H9 (cell line): Measurements from ENCODE around the gene SLAMF7. TPM values are rescaled to one million over a fixed set of nuclear protein-coding genes. Genes with fewer than 3 reads are reported as not detected.

ENCODE experiments used
- DNase-seq: peaks from one replicate; pipeline ENCODE4 v3.0.0-alpha.2; 2017
- H2AFZ ChIP-seq: one replicate; pipeline ENCODE4 v1.6.1; 2013; ENCODE audit warnings: mild to moderate bottlenecking, low read length, control low read depth, moderate library complexity
- H2AK5ac ChIP-seq: 2 replicates; pipeline ENCODE4 v1.6.1; 2013; ENCODE audit warnings: low read length, control low read depth, mixed read lengths; ENCODE audit not compliant: insufficient read length
- H2BK120ac ChIP-seq: one replicate; pipeline ENCODE4 v1.6.1; 2013; ENCODE audit warnings: low read depth, mild to moderate bottlenecking, low read length, control low read depth, inconsistent platforms; ENCODE audit not compliant: poor library complexity, severe bottlenecking
- H2BK12ac ChIP-seq: 2 replicates; pipeline ENCODE4 v1.6.1; 2013; ENCODE audit warnings: low read length, control low read depth, mixed read lengths, low read depth; ENCODE audit not compliant: insufficient read length
- H2BK15ac ChIP-seq: 2 replicates; pipeline ENCODE4 v1.6.1; 2013; ENCODE audit warnings: low read depth, low read length, control low read depth
- H2BK20ac ChIP-seq: one replicate; pipeline ENCODE4 v1.6.1; 2013; ENCODE audit warnings: low read depth, mild to moderate bottlenecking, low read length, control low read depth, inconsistent platforms; ENCODE audit not compliant: poor library complexity, severe bottlenecking
- H2BK5ac ChIP-seq: 2 replicates; pipeline ENCODE4 v1.6.1; 2013; ENCODE audit warnings: low read length, control low read depth, mixed read lengths; ENCODE audit not compliant: insufficient read length
- H3K14ac ChIP-seq: 2 replicates; pipeline ENCODE4 v1.6.1; 2013; ENCODE audit warnings: low read length, control low read depth; ENCODE audit not compliant: insufficient read depth
- H3K18ac ChIP-seq: 2 replicates; pipeline ENCODE4 v1.6.1; 2013; ENCODE audit warnings: low read depth, mild to moderate bottlenecking, mixed read lengths, low read length, control low read depth; ENCODE audit not compliant: insufficient read length
- H3K23ac ChIP-seq: 2 replicates; pipeline ENCODE4 v1.6.1; 2013; ENCODE audit warnings: low read length, control low read depth, mixed read lengths, low read depth; ENCODE audit not compliant: insufficient read length
- H3K23me2 ChIP-seq: 2 replicates; pipeline ENCODE4 v1.6.1; 2013; ENCODE audit warnings: low read depth, mild to moderate bottlenecking, mixed read lengths, low read length, control low read depth; ENCODE audit not compliant: insufficient read length, poor library complexity, severe bottlenecking
- H3K27ac ChIP-seq: 2 replicates; pipeline ENCODE4 v1.5.1; 2013; ENCODE audit warnings: low read length, control low read depth, mixed read lengths, low read depth; ENCODE audit not compliant: insufficient read length
- H3K27me3 ChIP-seq: 2 replicates; pipeline ENCODE4 v1.6.1; 2013; ENCODE audit warnings: low read length, control low read depth, inconsistent platforms; ENCODE audit not compliant: insufficient read depth
- H3K4ac ChIP-seq: 2 replicates; pipeline ENCODE4 v1.6.1; 2013; ENCODE audit warnings: low read depth, mild to moderate bottlenecking, control low read depth, inconsistent platforms, low read length, moderate library complexity
- H3K4me1 ChIP-seq: 2 replicates; pipeline ENCODE4 v1.6.1; 2013; ENCODE audit warnings: low read length, control low read depth, inconsistent platforms; ENCODE audit not compliant: insufficient read depth
- H3K4me2 ChIP-seq: 2 replicates; pipeline ENCODE4 v1.6.1; 2013; ENCODE audit warnings: low read length, control low read depth, mixed read lengths; ENCODE audit not compliant: insufficient read length, insufficient read depth
- H3K56ac ChIP-seq: 2 replicates; pipeline ENCODE4 v1.6.1; 2013; ENCODE audit warnings: low read depth, mild to moderate bottlenecking, mixed read lengths, low read length, control low read depth; ENCODE audit not compliant: insufficient read length
- H3K79me1 ChIP-seq: 2 replicates; pipeline ENCODE4 v1.6.1; 2013; ENCODE audit warnings: low read depth, mild to moderate bottlenecking, moderate library complexity, low read length, control low read depth, inconsistent platforms; ENCODE audit not compliant: insufficient read depth, poor library complexity, severe bottlenecking
- H3K79me2 ChIP-seq: 2 replicates; pipeline ENCODE4 v1.6.1; 2013; ENCODE audit warnings: low read length, control low read depth, inconsistent platforms; ENCODE audit not compliant: insufficient read depth
- H3K9ac ChIP-seq: 2 replicates; pipeline ENCODE4 v1.6.1; 2013; ENCODE audit warnings: low read length, control low read depth, mixed read lengths; ENCODE audit not compliant: insufficient read length; ENCODE audit errors: extremely low read depth
- H3K9me3 ChIP-seq: one replicate; pipeline ENCODE4 v1.6.1; 2013; ENCODE audit warnings: low read depth, low read length, inconsistent platforms; ENCODE audit not compliant: control insufficient read depth
- H3T11ph ChIP-seq: one replicate; pipeline ENCODE4 v1.6.1; 2013; ENCODE audit warnings: mild to moderate bottlenecking, low read length, control low read depth, inconsistent platforms
- H4K20me1 ChIP-seq: one replicate; pipeline ENCODE4 v1.6.1; 2013; ENCODE audit not compliant: control insufficient read depth, insufficient read length, insufficient read depth
- H4K5ac ChIP-seq: 2 replicates; pipeline ENCODE4 v1.6.1; 2013; ENCODE audit warnings: low read depth, mild to moderate bottlenecking, mixed read lengths, low read length, control low read depth; ENCODE audit not compliant: insufficient read length
- H4K8ac ChIP-seq: replicated peaks from 2 replicates; pipeline ENCODE4 v1.6.1; 2013; ENCODE audit warnings: low read length, control low read depth, mixed read lengths, low read depth; ENCODE audit not compliant: insufficient read length
- H4K91ac ChIP-seq: 2 replicates; pipeline ENCODE4 v1.6.1; 2013; ENCODE audit warnings: low read depth, mild to moderate bottlenecking, moderate library complexity, mixed read lengths, low read length, control low read depth; ENCODE audit not compliant: insufficient read length
- H3K27ac Mint-ChIP-seq, 3 experiments: 2 replicates in 2 of 3; 3 replicates in 1 of 3; pipeline ENCODE4 v1.8.0; 2020 to 2021; ENCODE audit warnings: mixed read lengths in 3 of 3, mild to moderate bottlenecking in 1 of 3, moderate library complexity in 1 of 3
- H3K27me3 Mint-ChIP-seq: 2 replicates; pipeline ENCODE4 v1.8.0; 2021; ENCODE audit warnings: low read depth, mild to moderate bottlenecking, moderate library complexity, mixed read lengths
- H3K36me3 Mint-ChIP-seq, 3 experiments: 2 replicates in 2 of 3; 3 replicates in 1 of 3; pipeline ENCODE4 v1.8.0; 2020 to 2021; ENCODE audit warnings: low read depth in 3 of 3, mixed read lengths in 3 of 3; ENCODE audit not compliant: insufficient read depth in 1 of 3
- H3K4me1 Mint-ChIP-seq, 2 experiments: 2 replicates each; pipeline ENCODE4 v1.8.0; 2020; ENCODE audit warnings: mixed read lengths in 2 of 2
- H3K4me3 Mint-ChIP-seq, 2 experiments: 2 replicates in 1 of 2; 3 replicates in 1 of 2; pipeline ENCODE4 v1.8.0; 2020 to 2021; ENCODE audit warnings: mild to moderate bottlenecking in 2 of 2, mixed read lengths in 2 of 2, moderate library complexity in 1 of 2
- H3K9me3 Mint-ChIP-seq, 2 experiments: 2 replicates in 1 of 2; 3 replicates in 1 of 2; pipeline ENCODE4 v1.8.0; 2020; ENCODE audit warnings: mild to moderate bottlenecking in 2 of 2, mixed read lengths in 2 of 2, moderate library complexity in 1 of 2
- CTCF ChIP-seq: fragments of 200-600 bp; sonication (generic); conservative IDR thresholded peaks from 3 replicates; pipeline ENCODE4 v1.8.0; 2021; ENCODE audit warnings: antibody characterized with exemption, mild to moderate bottlenecking
- WGBS: extraction: QIAGEN DNeasy Blood & Tissue Kit; methylation state at CpG from one replicate; pipeline ENCODE4 v1.1.7; 2013; ENCODE audit warnings: missing lambda C conversion rate, low lambda C conversion rate, mixed read lengths; ENCODE audit not compliant: insufficient read length; ENCODE audit errors: extremely low coverage; 5-methylcytosine and 5-hydroxymethylcytosine counted together
- total RNA-seq: library from RNA; stranded (reverse); gene quantifications from 2 replicates; pipeline ENCODE4 v1.2.1, GENCODE V29; 2021

Gene SLAMF7
- total RNA-seq, 1 experiment from 2014 or later: not detected

- H2BK120ac ChIP-seq: no peak overlapping the region
- H2AK5ac ChIP-seq: no peak overlapping the region
- H4K5ac ChIP-seq: no peak overlapping the region
- no peaks in the 10 kb centered on the region for H3K23me2 ChIP-seq
- H3K9me3 ChIP-seq: no peaks in the 10 kb centered on the region
- H3K9ac ChIP-seq: no peak overlapping the region
- no peak overlapping the region for H2BK20ac ChIP-seq
- H3K56ac ChIP-seq: no peak overlapping the region
- DNase-seq: no peak
- no peaks in the 10 kb centered on the region for H3K27me3 ChIP-seq
- no peak overlapping the region for H3K4me2 ChIP-seq
- no CpG with 5 or more reads among the region's 7 CpGs for WGBS
- no peak overlapping the region for H3K23ac ChIP-seq
- no peak overlapping the region for H2AFZ ChIP-seq
- H4K20me1 ChIP-seq: no peaks in the 10 kb centered on the region
- no peak overlapping the region for H2BK5ac ChIP-seq
- H3K4me1 Mint-ChIP-seq: peaks cover 25 to 32% of the 10 kb centered on the region in 2 experiments
- H4K91ac ChIP-seq: no peak overlapping the region
- H3K27me3 Mint-ChIP-seq: peaks cover 3% of the 10 kb centered on the region
- no peak overlapping the region for H3K27ac ChIP-seq
- H3K18ac ChIP-seq: no peak overlapping the region
- no peak overlapping the region for H2BK15ac ChIP-seq
- no peak for TF ChIP-seq CTCF
- H3K14ac ChIP-seq: no peak overlapping the region
- no peak overlapping the region for H2BK12ac ChIP-seq
- H3K79me2 ChIP-seq: no peaks in the 10 kb centered on the region
- H3K4me3 Mint-ChIP-seq: no peak overlapping the region
- H3K4me1 ChIP-seq: peaks cover 7% of the 10 kb centered on the region; the same call in 1 of the 2 replicates
- H3K79me1 ChIP-seq: no peaks in the 10 kb centered on the region
- H3K9me3 Mint-ChIP-seq: no peaks in the 10 kb centered on the region; a peak in 1 of 5 replicates
- H4K8ac ChIP-seq: no peak overlapping the region
- no peak overlapping the region for H3K4ac ChIP-seq
- H3K36me3 Mint-ChIP-seq: no peaks in the 10 kb centered on the region
- no peak overlapping the region for H3T11ph ChIP-seq
- H3K27ac Mint-ChIP-seq: no peak overlapping the region
Measured at GRCh38 chr1:160744199-160744851, 5.3 kb downstream of the SLAMF7 start.
